Loucy (cell line): Measurements from ENCODE around the gene EFHC2.

Experiments used
- EZH2phosphoT487 ChIP-seq: fragments of 200-600 bp; IDR thresholded peaks from 2 replicates; pipeline ENCODE4 v1.6.1; 2018; ENCODE audit warnings: antibody characterized with exemption, mild to moderate bottlenecking, moderate library complexity, borderline replicate concordance
- TF ChIP-seq, protein P1 (sequence below): fragments of 200-600 bp; sonication (generic); conservative IDR thresholded peaks from 2 replicates; pipeline ENCODE4 v1.5.1; 2014; ENCODE audit warnings: mild to moderate bottlenecking, antibody characterized with exemption, low read length

DNA sequence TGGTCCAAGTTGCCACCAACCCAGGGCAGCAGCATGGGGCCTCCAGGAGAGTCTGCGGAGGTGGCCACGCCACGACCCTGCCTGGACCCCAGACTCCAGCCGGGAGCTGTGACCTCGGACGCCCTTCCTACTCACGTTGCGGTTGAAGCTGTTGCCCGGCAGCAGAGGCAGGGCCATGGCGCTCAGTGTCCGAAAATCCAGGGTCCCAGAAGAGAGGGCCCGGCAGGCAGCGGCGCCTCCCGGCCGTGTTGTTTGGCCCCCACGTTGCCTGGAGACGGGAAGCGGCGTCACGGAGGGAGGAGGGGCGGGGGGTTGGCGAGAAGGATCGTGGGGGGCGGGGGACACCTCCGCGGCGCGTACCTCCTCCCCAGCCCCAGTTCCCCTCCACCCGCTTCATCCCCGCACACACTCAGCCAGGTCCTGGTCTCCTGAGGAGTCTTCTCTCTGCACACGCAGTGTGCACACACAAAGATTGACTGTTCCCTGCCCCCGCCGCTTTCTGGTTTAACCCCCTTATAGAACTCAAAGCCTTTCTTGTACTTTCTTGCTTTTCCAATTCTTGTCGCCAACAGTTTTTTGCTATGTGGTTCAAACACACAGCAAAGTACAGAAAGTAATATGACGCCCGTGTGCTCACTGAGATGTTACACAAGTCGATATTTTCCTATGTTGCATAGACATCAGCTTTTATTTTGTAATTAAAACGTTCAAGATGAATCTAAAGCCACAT, at the start of gene EFHC2:
- TF ChIP-seq, protein P1, sequence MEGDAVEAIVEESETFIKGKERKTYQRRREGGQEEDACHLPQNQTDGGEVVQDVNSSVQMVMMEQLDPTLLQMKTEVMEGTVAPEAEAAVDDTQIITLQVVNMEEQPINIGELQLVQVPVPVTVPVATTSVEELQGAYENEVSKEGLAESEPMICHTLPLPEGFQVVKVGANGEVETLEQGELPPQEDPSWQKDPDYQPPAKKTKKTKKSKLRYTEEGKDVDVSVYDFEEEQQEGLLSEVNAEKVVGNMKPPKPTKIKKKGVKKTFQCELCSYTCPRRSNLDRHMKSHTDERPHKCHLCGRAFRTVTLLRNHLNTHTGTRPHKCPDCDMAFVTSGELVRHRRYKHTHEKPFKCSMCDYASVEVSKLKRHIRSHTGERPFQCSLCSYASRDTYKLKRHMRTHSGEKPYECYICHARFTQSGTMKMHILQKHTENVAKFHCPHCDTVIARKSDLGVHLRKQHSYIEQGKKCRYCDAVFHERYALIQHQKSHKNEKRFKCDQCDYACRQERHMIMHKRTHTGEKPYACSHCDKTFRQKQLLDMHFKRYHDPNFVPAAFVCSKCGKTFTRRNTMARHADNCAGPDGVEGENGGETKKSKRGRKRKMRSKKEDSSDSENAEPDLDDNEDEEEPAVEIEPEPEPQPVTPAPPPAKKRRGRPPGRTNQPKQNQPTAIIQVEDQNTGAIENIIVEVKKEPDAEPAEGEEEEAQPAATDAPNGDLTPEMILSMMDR: no peak
- no peak for TF ChIP-seq EZH2phosphoT487
